PC-3 (cell line): ENCODE results near the gene GALNT13. TPM values are rescaled to one million over a fixed set of nuclear protein-coding genes. Genes with fewer than 3 reads are reported as not detected.

ENCODE experiments used
- ATAC-seq: fragments of 200-7000 bp; cut with Tn5 transposase; 2 replicates; pipeline ENCODE4 v1.9.1; 2020; ENCODE audit warnings: mild to moderate bottlenecking, moderate library complexity
- BruUV-seq: library from RNA; stranded (reverse); fragments of 400-500 nt; replicated peaks from 2 replicates; lab custom pipeline; 2021; lab: Mats Ljungman, UMichigan
- CTCF ChIA-PET: fragments of 300-600 bp; sonication (Branson Sonifier 250); formaldehyde crosslinking; loops from one replicate; lab custom pipeline; 2022; ENCODE audit warnings: antibody characterized with exemption; lab: Charles Lee
- POLR2A ChIA-PET: fragments of 300-600 bp; sonication (Branson Sonifier 250); formaldehyde crosslinking; loops from one replicate; lab custom pipeline; 2022; ENCODE audit warnings: antibody characterized with exemption; ENCODE audit not compliant: unreplicated experiment; lab: Charles Lee
- DNase-seq: peaks from one replicate; pipeline ENCODE4 v3.0.0-alpha.2; 2015
- H2AFZ ChIP-seq: fragments of 300-600 bp; sonication (generic); 2 replicates; pipeline ENCODE4 v1.6.0; 2016; ENCODE audit warnings: antibody characterized with exemption, low read length
- H3F3A ChIP-seq: fragments of 300-600 bp; sonication (generic); one replicate; pipeline ENCODE4 v1.6.0; 2017; ENCODE audit warnings: antibody characterized with exemption, low read length, control low read depth, mild to moderate bottlenecking; ENCODE audit not compliant: unreplicated experiment
- H3K27ac ChIP-seq: fragments of 300-600 bp; sonication (generic); 2 replicates; pipeline ENCODE4 v1.5.1; 2016; ENCODE audit warnings: mild to moderate bottlenecking, low read length
- H3K27me3 ChIP-seq: fragments of 300-600 bp; sonication (generic); 2 replicates; pipeline ENCODE4 v1.6.1; 2016; ENCODE audit warnings: low read length, mixed read lengths
- H3K36me3 ChIP-seq: fragments of 300-600 bp; sonication (generic); 2 replicates; pipeline ENCODE4 v1.6.1; 2016; ENCODE audit warnings: low read depth, mixed run types, low read length, mixed read lengths
- H3K4me1 ChIP-seq: fragments of 300-600 bp; sonication (generic); 2 replicates; pipeline ENCODE4 v1.5.1; 2016; ENCODE audit warnings: low read length; ENCODE audit not compliant: insufficient read depth
- H3K4me2 ChIP-seq: fragments of 300-600 bp; sonication (generic); 2 replicates; pipeline ENCODE4 v1.6.0; 2016; ENCODE audit warnings: low read length
- H3K4me3 ChIP-seq: fragments of 300-600 bp; sonication (generic); 2 replicates; pipeline ENCODE4 v1.5.1; 2016; ENCODE audit warnings: mild to moderate bottlenecking, low read length, mixed read lengths
- H3K79me2 ChIP-seq: fragments of 300-600 bp; sonication (generic); 2 replicates; pipeline ENCODE4 v1.6.1; 2017; ENCODE audit warnings: low read length, mixed read lengths
- H3K9ac ChIP-seq: fragments of 300-600 bp; sonication (generic); 2 replicates; pipeline ENCODE4 v1.6.0; 2016; ENCODE audit warnings: mild to moderate bottlenecking, low read length
- H3K9me2 ChIP-seq: fragments of 300-600 bp; sonication (generic); replicated peaks from 2 replicates; pipeline ENCODE4 v1.6.1; 2016; ENCODE audit warnings: mixed run types, low read length, mixed read lengths
- H3K9me3 ChIP-seq: fragments of 300-600 bp; sonication (generic); 2 replicates; pipeline ENCODE4 v1.6.1; 2016; ENCODE audit warnings: low read length, mixed read lengths
- H4K20me1 ChIP-seq: fragments of 300-600 bp; sonication (generic); 2 replicates; pipeline ENCODE4 v1.6.1; 2016; ENCODE audit warnings: low read length, mixed read lengths
- EZH2 ChIP-seq: fragments of 300-600 bp; sonication (generic); IDR thresholded peaks from one replicate; pipeline ENCODE4 v1.6.1; 2017; ENCODE audit warnings: antibody characterized with exemption, mild to moderate bottlenecking, low read length; ENCODE audit not compliant: unreplicated experiment
- EZH2phosphoT487 ChIP-seq: fragments of 300-600 bp; sonication (generic); IDR thresholded peaks from 2 replicates; pipeline ENCODE4 v1.6.1; 2018; ENCODE audit warnings: mild to moderate bottlenecking, antibody characterized with exemption, low read length, borderline replicate concordance
- intact Hi-C: fragments of 100-400 bp; cut with micrococcal nuclease; formaldehyde crosslinking; loops from 2 replicates; pipeline ENCODE4 v1.9.0; 2023
- total RNA-seq: library from RNA; depleted of rRNA; stranded (reverse); fragments of >200 nt; gene quantifications from 2 replicates; pipeline ENCODE4 v1.2.3, GENCODE V29; 2014
- TF ChIP-seq, protein P1 (sequence below): fragments of 300-600 bp; sonication (generic); conservative IDR thresholded peaks from 2 replicates; pipeline ENCODE4 v1.5.1; 2017; ENCODE audit warnings: antibody characterized with exemption, low read depth, mild to moderate bottlenecking, low read length

GALNT13 gene
- total RNA-seq, 1 experiment from 2014 or later = 2.0 TPM

DNA sequence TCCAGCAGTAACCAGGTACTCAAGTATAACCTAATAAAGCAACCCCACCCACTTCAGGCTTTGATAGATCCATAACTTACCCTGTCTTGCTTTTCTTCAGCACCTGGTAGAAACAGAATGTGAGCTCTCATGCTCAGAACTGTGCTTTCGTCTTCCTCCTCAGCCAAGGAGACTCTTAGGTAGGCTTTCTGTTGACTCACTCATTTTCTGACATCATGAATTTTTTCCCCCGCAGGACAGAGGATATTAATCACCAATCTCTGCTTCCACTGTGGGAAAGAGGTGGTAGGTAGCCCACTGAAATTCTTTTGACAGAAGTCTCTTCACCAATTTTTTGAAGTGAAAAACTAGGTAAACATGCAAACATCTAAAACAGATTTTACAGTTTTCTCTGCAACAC is 585.6 kb downstream of the GALNT13 start:
- no TSS peak for BruUV-seq
- ChIA-PET POLR2A (no interaction called here), CTCF (no interaction called here)
- Histone ChIP-seq H3K36me3 (no peaks in the 10 kb centered on the region), H3K4me3 (no peak overlapping the region; the same call in 1 of the 2 replicates), H3K9me3 (no peaks in the 10 kb centered on the region), H3K79me2 (no peaks in the 10 kb centered on the region), H3K4me2 (no peak overlapping the region), H4K20me1 (no peaks in the 10 kb centered on the region), H3K9ac (no peak overlapping the region), H3K27ac (no peak overlapping the region), H3F3A (no peaks in the 10 kb centered on the region), H2AFZ (no peak overlapping the region), H3K27me3 (no peaks in the 10 kb centered on the region), H3K4me1 (no peaks in the 10 kb centered on the region), H3K9me2 (no peaks in the 10 kb centered on the region)
- no peak for TF ChIP-seq EZH2
- TF ChIP-seq EZH2phosphoT487 = no peak
- TF ChIP-seq, protein P1, sequence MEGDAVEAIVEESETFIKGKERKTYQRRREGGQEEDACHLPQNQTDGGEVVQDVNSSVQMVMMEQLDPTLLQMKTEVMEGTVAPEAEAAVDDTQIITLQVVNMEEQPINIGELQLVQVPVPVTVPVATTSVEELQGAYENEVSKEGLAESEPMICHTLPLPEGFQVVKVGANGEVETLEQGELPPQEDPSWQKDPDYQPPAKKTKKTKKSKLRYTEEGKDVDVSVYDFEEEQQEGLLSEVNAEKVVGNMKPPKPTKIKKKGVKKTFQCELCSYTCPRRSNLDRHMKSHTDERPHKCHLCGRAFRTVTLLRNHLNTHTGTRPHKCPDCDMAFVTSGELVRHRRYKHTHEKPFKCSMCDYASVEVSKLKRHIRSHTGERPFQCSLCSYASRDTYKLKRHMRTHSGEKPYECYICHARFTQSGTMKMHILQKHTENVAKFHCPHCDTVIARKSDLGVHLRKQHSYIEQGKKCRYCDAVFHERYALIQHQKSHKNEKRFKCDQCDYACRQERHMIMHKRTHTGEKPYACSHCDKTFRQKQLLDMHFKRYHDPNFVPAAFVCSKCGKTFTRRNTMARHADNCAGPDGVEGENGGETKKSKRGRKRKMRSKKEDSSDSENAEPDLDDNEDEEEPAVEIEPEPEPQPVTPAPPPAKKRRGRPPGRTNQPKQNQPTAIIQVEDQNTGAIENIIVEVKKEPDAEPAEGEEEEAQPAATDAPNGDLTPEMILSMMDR = no peak
- intact Hi-C loops = no loop called here
- ATAC-seq = no peak
- no peak for DNase-seq

DNA sequence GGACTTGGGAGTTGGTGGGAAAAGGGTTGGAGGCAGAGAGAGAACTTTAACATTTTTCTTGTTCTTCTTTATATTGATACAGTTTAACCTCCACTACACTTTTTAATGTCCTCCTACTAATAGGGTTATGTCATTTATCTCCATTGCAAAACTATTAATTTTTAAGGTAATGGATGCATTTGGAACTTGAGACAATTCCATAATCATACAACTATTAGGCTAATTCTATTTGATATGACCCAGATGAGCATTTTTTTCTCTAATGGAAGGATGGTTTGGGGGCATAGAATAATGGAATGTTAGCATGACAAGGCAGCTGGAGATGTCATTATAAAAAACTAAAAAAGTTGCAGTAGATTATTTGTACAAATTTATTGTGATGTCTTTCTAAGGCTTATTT is 587.6 kb downstream of the GALNT13 start:
- Histone ChIP-seq H3K79me2 (no peaks in the 10 kb centered on the region), H4K20me1 (no peaks in the 10 kb centered on the region), H3K36me3 (no peaks in the 10 kb centered on the region), H3K9me3 (no peaks in the 10 kb centered on the region), H3K4me3 (no peak overlapping the region), H3K9ac (no peak overlapping the region), H3K4me2 (no peak overlapping the region), H3F3A (no peaks in the 10 kb centered on the region), H3K27me3 (no peaks in the 10 kb centered on the region), H2AFZ (no peak overlapping the region), H3K9me2 (no peaks in the 10 kb centered on the region), H3K4me1 (no peaks in the 10 kb centered on the region), H3K27ac (no peak overlapping the region)
- intact Hi-C loops = no loop called here
- BruUV-seq = no TSS peak
- CTCF ChIA-PET = no interaction called here
- TF ChIP-seq EZH2 (no peak), EZH2phosphoT487 (no peak)
- TF ChIP-seq, protein P1 = no peak
- DNase-seq = no peak
- no peak for ATAC-seq
- POLR2A ChIA-PET = no interaction called here

DNA sequence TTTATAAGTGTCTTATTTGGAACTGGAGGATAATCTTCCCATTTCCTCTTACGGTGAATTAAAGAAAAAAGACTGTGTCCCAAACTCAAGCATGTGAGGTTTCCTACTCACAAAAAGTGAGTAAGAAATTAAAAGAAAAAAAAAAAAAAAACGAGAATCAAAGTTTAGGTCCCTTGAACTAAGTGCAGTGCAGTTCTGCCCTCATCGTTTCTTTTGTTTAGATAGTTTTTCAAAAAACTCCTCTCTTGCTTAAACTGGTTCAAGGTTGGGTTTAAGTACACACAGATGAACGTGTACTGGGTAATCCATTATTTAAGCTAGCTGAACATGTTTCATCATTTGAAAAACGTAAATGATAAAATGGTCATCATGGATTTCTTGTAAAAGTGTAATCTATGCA is 590.9 kb downstream of the GALNT13 start:
- BruUV-seq = no TSS peak
- ChIA-PET CTCF (no interaction called here), POLR2A (no interaction called here)

More for the DNA sequence above, 590.9 kb downstream of the GALNT13 start:
- H3K27ac ChIP-seq = no peak overlapping the region
- no peak overlapping the region for H3K4me2 ChIP-seq
- TF ChIP-seq, protein P1 = no peak
- TF ChIP-seq EZH2 (no peak), EZH2phosphoT487 (no peak)
- H3K4me1 ChIP-seq = no peaks in the 10 kb centered on the region
- H3K79me2 ChIP-seq = no peaks in the 10 kb centered on the region
- no peak for DNase-seq
- H3K9ac ChIP-seq = no peak overlapping the region
- intact Hi-C loops = no loop called here
- no peaks in the 10 kb centered on the region for H4K20me1 ChIP-seq
- H3K27me3 ChIP-seq = no peaks in the 10 kb centered on the region
- no peaks in the 10 kb centered on the region for H3K9me2 ChIP-seq
- no peaks in the 10 kb centered on the region for H3K9me3 ChIP-seq
- no peak for ATAC-seq
- no peaks in the 10 kb centered on the region for H3F3A ChIP-seq
- no peak overlapping the region for H2AFZ ChIP-seq
- no peaks in the 10 kb centered on the region for H3K36me3 ChIP-seq
- no peak overlapping the region for H3K4me3 ChIP-seq
